GM12878 (cell line): ENCODE results near the gene GALNTL6. TPM values are rescaled to one million over a fixed set of nuclear protein-coding genes. Genes with fewer than 3 reads are reported as not detected.

Experiments
- ATAC-seq: fragments of 200-7000 bp; cut with Tn5 transposase; 3 replicates; pipeline ENCODE4 v1.9.1; 2020; ENCODE audit warnings: mild to moderate bottlenecking, moderate library complexity
- BruUV-seq: library from RNA; stranded (reverse); fragments of 400-500 nt; replicated peaks from 2 replicates; lab custom pipeline; 2021; lab: Mats Ljungman, UMichigan
- CTCF ChIA-PET: fragments of 300-600 bp; sonication (Branson Sonifier 250); formaldehyde crosslinking; extraction: SDS; loops from one replicate; lab custom pipeline; 2021; ENCODE audit warnings: inconsistent platforms; lab: Yijun Ruan, JAX
- POLR2A ChIA-PET: fragments of 350-600 bp; formaldehyde crosslinking; extraction: SDS; loops from one replicate; lab custom pipeline; 2021; ENCODE audit warnings: inconsistent platforms; lab: Charles Lee
- RAD21 ChIA-PET: fragments of 300-600 bp; sonication (Branson Sonifier 250); formaldehyde crosslinking; loops from one replicate; lab custom pipeline; 2023; ENCODE audit warnings: antibody characterized with exemption; ENCODE audit not compliant: unreplicated experiment; lab: Charles Lee
- SMC1A ChIA-PET: fragments of 300-600 bp; sonication (Branson Sonifier 250); formaldehyde crosslinking; loops from one replicate; lab custom pipeline; 2023; ENCODE audit not compliant: unreplicated experiment, uncharacterized antibody; lab: Charles Lee
- DNase-seq: peaks from one replicate; pipeline ENCODE4 v3.0.0-alpha.2; 2011; ENCODE audit warnings: low read depth, low spot score
- FAIRE-seq: peaks from 3 replicates; lab custom pipeline; 2011; peaks lifted over from hg19 to GRCh38; lab: Jason Lieb, UNC
- H2AFZ ChIP-seq: 2 replicates; pipeline ENCODE4 v1.6.0; 2011; ENCODE audit warnings: low read depth, low read length, control low read depth; ENCODE audit not compliant: control insufficient read depth
- H3K27ac ChIP-seq: 2 replicates; pipeline ENCODE4 v1.5.1; 2011; ENCODE audit warnings: control low read depth; ENCODE audit not compliant: control insufficient read depth, insufficient read depth
- H3K27me3 ChIP-seq, 2 experiments: replicated peaks in 1 of 2; 2 replicates each; pipeline versions ENCODE4 v1.6.0 to v1.6.1; 2011; ENCODE audit warnings: low read length in 1 of 2; ENCODE audit not compliant: control insufficient read depth in 2 of 2, insufficient read depth in 2 of 2
- H3K36me3 ChIP-seq, 2 experiments: 2 replicates each; pipeline ENCODE4 v1.5.1; 2011; ENCODE audit warnings: low read length in 1 of 2; ENCODE audit not compliant: control insufficient read depth in 2 of 2, insufficient read depth in 2 of 2
- H3K4me1 ChIP-seq: 2 replicates; pipeline ENCODE4 v1.6.1; 2011; ENCODE audit warnings: mild to moderate bottlenecking, low read length, moderate library complexity, mixed read lengths; ENCODE audit not compliant: control insufficient read depth, insufficient read depth
- H3K4me2 ChIP-seq: 2 replicates; pipeline ENCODE4 v1.6.0; 2011; ENCODE audit warnings: control low read depth; ENCODE audit not compliant: control insufficient read depth, insufficient read depth
- H3K4me3 ChIP-seq: fragments of 200-600 bp; sonication (generic); 2 replicates; pipeline ENCODE4 v1.5.1; 2016
- H3K79me2 ChIP-seq: 2 replicates; pipeline ENCODE4 v1.6.0; 2011; ENCODE audit warnings: low read length; ENCODE audit not compliant: control insufficient read depth, insufficient read depth
- H3K9ac ChIP-seq: 2 replicates; pipeline ENCODE4 v1.8.0; 2011; ENCODE audit warnings: low read length, control low read depth, mixed read lengths; ENCODE audit not compliant: control insufficient read depth, insufficient read depth
- H3K9me3 ChIP-seq: replicated peaks from 3 replicates; pipeline ENCODE4 v1.5.1; 2011; ENCODE audit warnings: mild to moderate bottlenecking, low read length; ENCODE audit not compliant: control insufficient read depth, insufficient read depth
- H4K20me1 ChIP-seq: 2 replicates; pipeline ENCODE4 v1.6.0; 2011; ENCODE audit not compliant: control insufficient read depth, insufficient read depth
- BRCA1 ChIP-seq: IDR thresholded peaks from 2 replicates; pipeline ENCODE4 v1.6.1; 2011; ENCODE audit warnings: low read depth, low read length, improper control_type of control experiment
- CBFB ChIP-seq: IDR thresholded peaks from 2 replicates; pipeline ENCODE4 v1.6.1; 2016; ENCODE audit warnings: antibody characterized with exemption, low read depth
- CEBPZ ChIP-seq: fragments of 150-350 bp; IDR thresholded peaks from 2 replicates; pipeline ENCODE4 v1.6.1; 2016; ENCODE audit warnings: low read depth, low read length
- CREM ChIP-seq: IDR thresholded peaks from 2 replicates; pipeline ENCODE4 v1.6.1; 2014; ENCODE audit warnings: antibody characterized with exemption, low read depth
- E4F1 ChIP-seq: fragments of 450-650 bp; IDR thresholded peaks from 2 replicates; pipeline ENCODE4 v1.6.1; 2018; ENCODE audit warnings: borderline replicate concordance, mild to moderate bottlenecking; ENCODE audit not compliant: partially characterized antibody
- FOXK2 ChIP-seq: fragments of 450-650 bp; IDR thresholded peaks from 2 replicates; pipeline ENCODE4 v1.6.1; 2017; ENCODE audit warnings: mild to moderate bottlenecking, moderate library complexity
- GATAD2B ChIP-seq: fragments of 450-650 bp; conservative IDR thresholded peaks from 2 replicates; pipeline ENCODE4 v1.6.1; 2017; ENCODE audit warnings: low read depth, mild to moderate bottlenecking, moderate library complexity
- IKZF1 ChIP-seq: fragments of 450-650 bp; conservative IDR thresholded peaks from 2 replicates; pipeline ENCODE4 v1.6.1; 2017; ENCODE audit warnings: antibody characterized with exemption, mild to moderate bottlenecking
- MEF2A ChIP-seq: IDR thresholded peaks from 2 replicates; pipeline ENCODE4 v1.6.1; 2011; ENCODE audit warnings: low read depth, mild to moderate bottlenecking, low read length, moderate library complexity; ENCODE audit not compliant: insufficient read depth
- MEF2B ChIP-seq: fragments of 450-650 bp; IDR thresholded peaks from 2 replicates; pipeline ENCODE4 v1.6.1; 2018; ENCODE audit warnings: mild to moderate bottlenecking, moderate library complexity; ENCODE audit not compliant: partially characterized antibody, poor library complexity, severe bottlenecking
- NBN ChIP-seq: fragments of 450-650 bp; IDR thresholded peaks from 2 replicates; pipeline ENCODE4 v1.6.1; 2016
- NFXL1 ChIP-seq: fragments of 450-650 bp; IDR thresholded peaks from 2 replicates; pipeline ENCODE4 v1.6.1; 2017; ENCODE audit warnings: antibody characterized with exemption, mild to moderate bottlenecking, borderline replicate concordance
- PAX5 ChIP-seq: IDR thresholded peaks from 2 replicates; pipeline ENCODE4 v1.6.1; 2011; ENCODE audit warnings: low read depth, low read length, borderline replicate concordance
- POLR2AphosphoS5 ChIP-seq: IDR thresholded peaks from 2 replicates; pipeline ENCODE4 v1.6.1; 2011; ENCODE audit warnings: mild to moderate bottlenecking, low read length, inconsistent platforms
- TCF12 ChIP-seq: IDR thresholded peaks from 2 replicates; pipeline ENCODE4 v1.6.1; 2011; ENCODE audit warnings: low read depth, mild to moderate bottlenecking, low read length
- YY1 ChIP-seq: IDR thresholded peaks from 2 replicates; pipeline ENCODE4 v1.6.1; 2011; ENCODE audit warnings: low read depth, mild to moderate bottlenecking, low read length
- ZNF207 ChIP-seq: fragments of 450-650 bp; IDR thresholded peaks from 2 replicates; pipeline ENCODE4 v1.6.1; 2014; ENCODE audit warnings: antibody characterized with exemption, mild to moderate bottlenecking, borderline replicate concordance
- ZNF24 ChIP-seq: fragments of 450-650 bp; IDR thresholded peaks from 2 replicates; pipeline ENCODE4 v1.6.1; 2017; ENCODE audit warnings: antibody characterized with exemption, mild to moderate bottlenecking
- ZNF274 ChIP-seq: IDR thresholded peaks from one replicate; pipeline ENCODE4 v1.8.0; 2011; ENCODE audit not compliant: insufficient read length, insufficient read depth
- WGBS: methylation state at CpG from one replicate; pipeline ENCODE4 v1.1.6; 2016; ENCODE audit warnings: low lambda C conversion rate; ENCODE audit not compliant: insufficient replicate concordance, insufficient coverage; ENCODE audit errors: missing lambda C conversion rate; 5-methylcytosine and 5-hydroxymethylcytosine counted together
- in situ Hi-C: fragments of 300-500 bp; cut with MboI; formaldehyde crosslinking; loops from 9 replicates; pipeline ENCODE4 v1.14.3; 2018; ENCODE audit warnings: mixed read lengths
- intact Hi-C: fragments of 100-400 bp; cut with micrococcal nuclease; formaldehyde crosslinking; loops from one replicate; pipeline ENCODE4 v1.14.2; 2022; ENCODE audit not compliant: unreplicated experiment
- polyA plus RNA-seq, 11 experiments: library from polyadenylated mRNA; depleted of rRNA in 4 of 11; unstranded in 6 of 11; stranded (reverse) in 5 of 11; fragments of >200 nt; fragmentation: Nextera tagmentation in 4 of 11; fragmentation: Illumina TruSeq in 1 of 11; extraction: Ambion mirVana in 4 of 11; extraction: Trizol in 1 of 11; gene quantifications; 1 replicate in 1 of 11; 2 replicates in 10 of 11; pipeline versions ENCODE4 v1.2.1 to v1.2.3, GENCODE V29; 2011 to 2016; ENCODE audit warnings: inconsistent platforms in 2 of 11, missing spikeins in 2 of 11, low read depth in 1 of 11
- total RNA-seq, 4 experiments: library from RNA; depleted of rRNA in 3 of 4; stranded (reverse); fragments of >200 nt in 3 of 4; fragmentation: Illumina TruSeq in 1 of 4; extraction: Trizol in 1 of 4; gene quantifications; 2 replicates each; pipeline versions ENCODE4 v1.2.1 to v1.2.3, GENCODE V29; 2013 to 2021

GALNTL6 gene
- total and polyA plus RNA-seq, 10 of the 15 experiments (the other 5 are each of a cell fraction or from before 2014, with no cell fraction given) = 0.01 to 0.29 TPM; not detected in 8

GRCh38 chr4:171809854-171810253 is 3.4 kb upstream of the GALNTL6 start (continued):
- TF ChIP-seq E4F1 = no peak
- no peak for TF ChIP-seq NFXL1
- TF ChIP-seq IKZF1 = no peak
- TF ChIP-seq ZNF207 = no peak
- TF ChIP-seq POLR2AphosphoS5 = no peak
- TF ChIP-seq TCF12 = no peak
- TF ChIP-seq PAX5 = no peak
- no peak for TF ChIP-seq YY1
- no peak for TF ChIP-seq ZNF274
- TF ChIP-seq, all 136 proteins: peak for 0

GRCh38 chr4:171812333-171812664 is 905 bp upstream of the GALNTL6 start:
- H3K4me3 ChIP-seq = no peak overlapping the region
- H3K4me1 ChIP-seq = no peaks in the 10 kb centered on the region
- ChIA-PET SMC1A (no interaction called here), RAD21 (no interaction called here), CTCF (no interaction called here), POLR2A (no interaction called here)
- H3K27ac ChIP-seq = no peak overlapping the region
- in situ Hi-C loops = no loop called here
- peaks cover 7 to 11% of the 10 kb centered on the region in 2 experiments for H3K27me3 ChIP-seq
- BruUV-seq = no TSS peak
- DNase-seq (no peak), ATAC-seq (no peak), FAIRE-seq (no peak)
- H3K36me3 ChIP-seq = no peaks in the 10 kb centered on the region
- H2AFZ ChIP-seq = no peak overlapping the region
- H3K9ac ChIP-seq = no peak overlapping the region
- H3K9me3 ChIP-seq = no peaks in the 10 kb centered on the region
- H3K79me2 ChIP-seq = no peaks in the 10 kb centered on the region
- peak overlapping the region; percentile 28; the same call in 1 of the 2 replicates for H3K4me2 ChIP-seq
- WGBS = 11% methylated on average over 11 of the region's 12 CpGs
- no peaks in the 10 kb centered on the region for H4K20me1 ChIP-seq
- intact Hi-C loops = no loop called here
- TF ChIP-seq CREM (no peak), NBN (no peak), CBFB (no peak), MEF2B (no peak), FOXK2 (no peak), CEBPZ (no peak), ZNF24 (no peak), BRCA1 (no peak), GATAD2B (no peak), MEF2A (no peak)
